WERI-Rb-1 (cell line): Measurements from ENCODE around the gene PLA2G12A.

Experiments
- DNase-seq: peaks from one replicate; pipeline ENCODE4 v3.0.0-alpha.2; 2020
- H3K27ac ChIP-seq: fragments of 250-450 bp; sonication (Bioruptor Pico); 2 replicates; pipeline ENCODE4 v1.5.1; 2020; ENCODE audit warnings: mild to moderate bottlenecking, moderate library complexity
- H3K27me3 ChIP-seq: fragments of 250-450 bp; sonication (Bioruptor Pico); 2 replicates; pipeline ENCODE4 v1.5.1; 2021; ENCODE audit warnings: mild to moderate bottlenecking, low read depth, moderate library complexity; ENCODE audit not compliant: insufficient read depth, severe bottlenecking
- H3K36me3 ChIP-seq: fragments of 250-450 bp; sonication (Bioruptor Pico); 2 replicates; pipeline ENCODE4 v1.5.1; 2020; ENCODE audit warnings: mild to moderate bottlenecking, moderate library complexity
- H3K4me3 ChIP-seq: 2 replicates; pipeline ENCODE4 v1.5.1; 2011; ENCODE audit warnings: low read depth, mild to moderate bottlenecking, control low read depth, low read length
- H3K9me3 ChIP-seq: fragments of 250-450 bp; sonication (Bioruptor Pico); 2 replicates; pipeline ENCODE4 v1.5.1; 2021; ENCODE audit warnings: mild to moderate bottlenecking, moderate library complexity; ENCODE audit not compliant: severe bottlenecking
- CTCF ChIP-seq: IDR thresholded peaks from 2 replicates; pipeline ENCODE4 v1.5.1; 2011; ENCODE audit warnings: low read depth, mild to moderate bottlenecking, control low read depth, inconsistent platforms, low read length

The PLA2G12A gene

DNA sequence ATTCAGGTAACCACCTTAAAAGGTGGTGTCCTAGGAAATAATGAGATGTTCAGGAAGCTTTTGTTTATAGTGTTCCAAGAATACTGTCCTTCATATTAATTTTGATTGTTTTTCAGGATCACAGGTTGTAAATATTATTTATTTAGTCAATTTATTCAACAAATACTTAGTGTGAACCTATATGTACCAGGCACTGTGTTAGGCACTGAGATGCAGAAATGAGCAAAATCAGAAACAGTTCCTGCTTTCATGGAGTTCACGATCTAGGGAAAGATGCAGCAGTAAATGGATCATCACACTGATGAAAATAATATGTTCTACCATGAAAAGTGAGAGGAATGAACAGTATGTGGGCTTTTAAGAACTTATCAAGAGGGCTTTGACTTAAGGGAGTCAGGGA, 18.2 kb upstream of the PLA2G12A start:
- no peak overlapping the region for H3K27ac ChIP-seq
- DNase-seq: no peak
- no peaks in the 10 kb centered on the region for H3K27me3 ChIP-seq
- TF ChIP-seq CTCF: no peak
- H3K36me3 ChIP-seq: no peaks in the 10 kb centered on the region
- no peaks in the 10 kb centered on the region for H3K9me3 ChIP-seq
- no peak overlapping the region for H3K4me3 ChIP-seq

DNA sequence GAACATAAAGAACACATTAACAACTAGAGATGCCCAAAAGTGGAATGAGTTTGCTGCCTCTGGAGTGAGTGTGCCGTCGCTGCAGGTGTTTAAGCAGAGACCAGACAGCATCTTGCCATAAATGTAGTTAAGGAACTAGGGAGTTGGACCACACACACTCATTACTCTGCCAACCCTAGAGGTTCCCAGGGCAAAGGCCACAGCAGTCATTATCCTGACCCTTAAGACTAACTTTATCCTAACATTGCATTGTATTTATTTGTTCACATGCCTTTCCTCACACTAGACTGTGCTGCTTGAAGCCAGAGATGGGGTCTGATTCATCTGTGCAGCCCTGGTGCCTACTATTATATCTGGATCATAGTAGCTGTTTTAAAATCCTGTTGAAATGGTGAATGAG, 16.9 kb upstream of the PLA2G12A start:
- Histone ChIP-seq H3K9me3 (no peaks in the 10 kb centered on the region), H3K36me3 (no peaks in the 10 kb centered on the region), H3K27ac (no peak overlapping the region), H3K27me3 (no peaks in the 10 kb centered on the region), H3K4me3 (no peak overlapping the region)
- no peak for DNase-seq
- TF ChIP-seq CTCF: no peak

GRCh38 chr4:109745830-109746229, 16.0 kb upstream of the PLA2G12A start:
- H3K36me3 ChIP-seq: no peaks in the 10 kb centered on the region
- no peaks in the 10 kb centered on the region for H3K9me3 ChIP-seq
- no peaks in the 10 kb centered on the region for H3K27me3 ChIP-seq
- no peak for DNase-seq
- H3K27ac ChIP-seq: no peak overlapping the region
- H3K4me3 ChIP-seq: no peak overlapping the region
- TF ChIP-seq CTCF: no peak

DNA sequence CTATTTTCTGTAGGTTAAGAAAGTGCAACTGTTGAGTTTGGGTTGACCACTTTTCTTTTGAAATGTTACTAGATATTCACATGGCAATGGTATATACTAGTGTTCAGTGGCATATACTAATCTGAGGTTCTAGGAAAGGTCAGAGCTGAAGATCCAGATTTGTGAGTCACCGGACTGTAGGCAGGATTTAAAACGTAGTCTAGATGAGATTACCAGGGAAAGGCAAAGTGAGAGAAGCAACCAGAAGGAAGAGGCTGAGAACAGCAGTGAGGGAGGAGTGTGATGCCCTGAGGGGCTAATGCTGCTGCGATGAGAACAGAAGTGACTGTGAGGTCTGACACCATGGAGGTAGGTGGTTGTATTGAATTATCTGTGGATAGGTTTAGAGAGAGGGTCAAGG, 9.7 kb upstream of the PLA2G12A start:
- no peak overlapping the region for H3K4me3 ChIP-seq

GRCh38 chr4:109738104-109738872, 8.4 kb upstream of the PLA2G12A start:
- TF ChIP-seq CTCF: no peak
- no peaks in the 10 kb centered on the region for H3K36me3 ChIP-seq
- no peak for DNase-seq
- H3K27ac ChIP-seq: no peak overlapping the region
- H3K9me3 ChIP-seq: no peaks in the 10 kb centered on the region
- no peak overlapping the region for H3K4me3 ChIP-seq
- no peaks in the 10 kb centered on the region for H3K27me3 ChIP-seq

More for the DNA sequence above, 9.7 kb upstream of the PLA2G12A start:
- Histone ChIP-seq H3K9me3 (no peaks in the 10 kb centered on the region), H3K27ac (no peak overlapping the region), H3K27me3 (no peaks in the 10 kb centered on the region), H3K36me3 (no peaks in the 10 kb centered on the region)
- DNase-seq: no peak
- no peak for TF ChIP-seq CTCF
